Left hindlimb (tissue), 1 donor: ENCODE results near the gene KLHDC7B.
"Not testable (repeated sequence)": the region's sequence is repeated elsewhere in the genome, so short reads cannot be mapped to it uniquely, and the experiment has no call there.

Experiments
- DNase-seq: peaks from one replicate; pipeline ENCODE4 v3.0.0-alpha.2; 2018

KLHDC7B gene

GRCh38 chr22:50517495-50518260 lies 28.0 kb upstream of the KLHDC7B start:
- no peak for DNase-seq

- DNase-seq, result no peak
These were observed 27.1 kb upstream of the KLHDC7B start for GRCh38 chr22:50518606-50519005.

- DNase-seq, result no peak
These were observed 26.5 kb upstream of the KLHDC7B start for GRCh38 chr22:50519151-50519550.

GRCh38 chr22:50520184-50520583 lies 25.5 kb upstream of the KLHDC7B start:
- not testable (repeated sequence) for DNase-seq

GRCh38 chr22:50520826-50521453 lies 24.8 kb upstream of the KLHDC7B start:
- no peak for DNase-seq

- DNase-seq, result no peak
These were observed 24.0 kb upstream of the KLHDC7B start for GRCh38 chr22:50521710-50522109.

- no peak for DNase-seq
These were observed 23.4 kb upstream of the KLHDC7B start for GRCh38 chr22:50522208-50522805.

- DNase-seq, result no peak
These were observed 22.8 kb upstream of the KLHDC7B start for GRCh38 chr22:50522806-50523438.

GRCh38 chr22:50523458-50523805 lies 22.3 kb upstream of the KLHDC7B start:
- DNase-seq, result no peak

GRCh38 chr22:50523806-50524675 lies 21.7 kb upstream of the KLHDC7B start:
- DNase-seq, result no peak

- DNase-seq, result no peak
These were observed 21.0 kb upstream of the KLHDC7B start for GRCh38 chr22:50524676-50525103.

- DNase-seq, result peak; percentile 98
These were observed 20.4 kb upstream of the KLHDC7B start, which contains the start of gene SCO2 for GRCh38 chr22:50525104-50525857. Gene SCO2, minus strand, starts transcription at chr22:50525598. Its CDS starts 1,187 bp downstream, at chr22:50524411.

GRCh38 chr22:50525858-50526107 lies 19.9 kb upstream of the KLHDC7B start:
- DNase-seq, result no peak

GRCh38 chr22:50526108-50526833 lies 19.4 kb upstream of the KLHDC7B start:
- peak; percentile 90 for DNase-seq

- peak; percentile 70 for DNase-seq
These were observed 18.6 kb upstream of the KLHDC7B start for GRCh38 chr22:50526834-50527801.

GRCh38 chr22:50527921-50528681 lies 17.6 kb upstream of the KLHDC7B start:
- DNase-seq, result no peak

- DNase-seq, result no peak
These were observed 16.9 kb upstream of the KLHDC7B start for GRCh38 chr22:50528682-50529415.

- peak; percentile 59 for DNase-seq
These were observed 16.2 kb upstream of the KLHDC7B start for GRCh38 chr22:50529416-50529896.
